Lung (tissue), 12 donors: ENCODE measurements around the gene SLC41A1. TPM values are rescaled to one million over a fixed set of nuclear protein-coding genes. Genes with fewer than 3 reads are reported as not detected.
A peak's percentile ranks its signal among the peaks of the same experiment; 100 is the strongest.

Experiments
- ATAC-seq: fragments of 200-7000 bp; cut with Tn5 transposase; one replicate; pipeline ENCODE4 v1.9.1; 2020; ENCODE audit warnings: moderate number of reproducible peaks; ENCODE audit not compliant: insufficient read depth, low FRiP score
- DNase-seq, 3 donors: peaks; one replicate each; pipeline ENCODE4 v3.0.0-alpha.2; 2013 to 2017
- H3K27ac ChIP-seq, 2 donors: one replicate each; pipeline ENCODE4 v1.5.1; 2013; ENCODE audit warnings: mild to moderate bottlenecking in 2 of 2, moderate library complexity in 2 of 2, control low read depth in 1 of 2, inconsistent platforms in 1 of 2, low read depth in 1 of 2, low read length in 1 of 2
- H3K27me3 ChIP-seq, 3 donors: one replicate each; pipeline ENCODE4 v1.5.1; 2013; ENCODE audit warnings: low read length in 2 of 3; ENCODE audit not compliant: control insufficient read depth in 3 of 3, insufficient read depth in 3 of 3
- H3K36me3 ChIP-seq, 4 donors: one replicate each; pipeline ENCODE4 v1.5.1; 2013; ENCODE audit warnings: low read length in 4 of 4, mild to moderate bottlenecking in 1 of 4, moderate library complexity in 1 of 4; ENCODE audit not compliant: control insufficient read depth in 4 of 4, insufficient read depth in 4 of 4
- H3K4me1 ChIP-seq, 5 donors: one replicate each; pipeline ENCODE4 v1.5.1; 2013; ENCODE audit warnings: low read length in 5 of 5, mild to moderate bottlenecking in 2 of 5, moderate library complexity in 1 of 5; ENCODE audit not compliant: control insufficient read depth in 5 of 5, insufficient read depth in 5 of 5
- H3K4me3 ChIP-seq: one replicate; pipeline ENCODE4 v1.5.1; 2013; ENCODE audit warnings: mild to moderate bottlenecking, control low read depth, moderate library complexity
- H3K9ac ChIP-seq, 2 donors: one replicate each; pipeline ENCODE4 v1.5.1; 2013; ENCODE audit warnings: low read length in 2 of 2, control low read depth in 1 of 2; ENCODE audit not compliant: insufficient read depth in 1 of 2
- H3K9me3 ChIP-seq, 4 donors: one replicate each; pipeline ENCODE4 v1.5.1; 2013; ENCODE audit warnings: low read length in 3 of 4, mild to moderate bottlenecking in 1 of 4, moderate library complexity in 1 of 4; ENCODE audit not compliant: control insufficient read depth in 4 of 4, insufficient read depth in 3 of 4
- WGBS, 2 donors: extraction: QIAGEN DNeasy Blood & Tissue Kit; methylation state at CpG; one replicate each; pipeline ENCODE4 v1.1.7; 2013; 5-methylcytosine and 5-hydroxymethylcytosine counted together
- polyA plus RNA-seq, 2 donors: library from polyadenylated mRNA; stranded (reverse); fragments of 200-250 nt; gene quantifications; one replicate each; pipeline ENCODE4 v1.2.1, GENCODE V29; 2013
- total RNA-seq, 2 donors: library from RNA; depleted of rRNA in 1 of 2; stranded (reverse); fragments of >200 nt in 1 of 2; gene quantifications; one replicate each; pipeline ENCODE4 v1.2.1, GENCODE V29; 2014 to 2021
- TF ChIP-seq, protein P1 (sequence below): IDR thresholded peaks from 2 replicates; pipeline ENCODE4 v1.5.1; 2012; ENCODE audit warnings: mild to moderate bottlenecking; ENCODE audit errors: control extremely low read depth, extremely low read depth
- donor health status: control.
- donor health status: control.
- donor health status: Bipolar disorder and iron deficiency.
- donor health status: healthy.
- donor health status: DM: yes; HTN: yes; CAD: no.

Gene SLC41A1
- total and polyA plus RNA-seq, 4 donors = 11.8 to 26.9 (median 22.4) TPM

- TF ChIP-seq, protein P1, sequence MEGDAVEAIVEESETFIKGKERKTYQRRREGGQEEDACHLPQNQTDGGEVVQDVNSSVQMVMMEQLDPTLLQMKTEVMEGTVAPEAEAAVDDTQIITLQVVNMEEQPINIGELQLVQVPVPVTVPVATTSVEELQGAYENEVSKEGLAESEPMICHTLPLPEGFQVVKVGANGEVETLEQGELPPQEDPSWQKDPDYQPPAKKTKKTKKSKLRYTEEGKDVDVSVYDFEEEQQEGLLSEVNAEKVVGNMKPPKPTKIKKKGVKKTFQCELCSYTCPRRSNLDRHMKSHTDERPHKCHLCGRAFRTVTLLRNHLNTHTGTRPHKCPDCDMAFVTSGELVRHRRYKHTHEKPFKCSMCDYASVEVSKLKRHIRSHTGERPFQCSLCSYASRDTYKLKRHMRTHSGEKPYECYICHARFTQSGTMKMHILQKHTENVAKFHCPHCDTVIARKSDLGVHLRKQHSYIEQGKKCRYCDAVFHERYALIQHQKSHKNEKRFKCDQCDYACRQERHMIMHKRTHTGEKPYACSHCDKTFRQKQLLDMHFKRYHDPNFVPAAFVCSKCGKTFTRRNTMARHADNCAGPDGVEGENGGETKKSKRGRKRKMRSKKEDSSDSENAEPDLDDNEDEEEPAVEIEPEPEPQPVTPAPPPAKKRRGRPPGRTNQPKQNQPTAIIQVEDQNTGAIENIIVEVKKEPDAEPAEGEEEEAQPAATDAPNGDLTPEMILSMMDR = no peak
- 74 to 87% methylated on average over 7 of the region's 7 CpGs for WGBS, 2 donors
- peaks cover 14 to 33% (median 20%) of the 10 kb centered on the region in 4 donors for H3K36me3 ChIP-seq
- DNase-seq (peak in 1 of 3 donors; percentile 29), ATAC-seq (no peak)
- no peaks in the 10 kb centered on the region for H3K9me3 ChIP-seq
- H3K9ac ChIP-seq = no peak overlapping the region
- peaks cover 0 to 11% (median 3%) of the 10 kb centered on the region in 5 donors for H3K4me1 ChIP-seq
- no peak overlapping the region for H3K4me3 ChIP-seq
- no peak overlapping the region for H3K27ac ChIP-seq
- no peaks in the 10 kb centered on the region for H3K27me3 ChIP-seq
These were observed 12.6 kb downstream of the SLC41A1 start for GRCh38 chr1:205800427-205800826.

GRCh38 chr1:205798577-205798976 is 14.4 kb downstream of the SLC41A1 start:
- 74 to 90% methylated on average over 5 of the region's 5 CpGs for WGBS, 2 donors
- Histone ChIP-seq H3K27ac (no peak overlapping the region), H3K27me3 (no peaks in the 10 kb centered on the region), H3K9ac (no peak overlapping the region), H3K4me3 (no peak overlapping the region), H3K36me3 (peaks cover 14 to 43% (median 30%) of the 10 kb centered on the region in 4 donors), H3K4me1 (peaks cover 0 to 11% (median 0%) of the 10 kb centered on the region in 5 donors), H3K9me3 (no peaks in the 10 kb centered on the region)
- no peak for ATAC-seq
- TF ChIP-seq, protein P1 = no peak
- no peak for DNase-seq

GRCh38 chr1:205797168-205797567 is 15.8 kb downstream of the SLC41A1 start:
- TF ChIP-seq, protein P1 = no peak

GRCh38 chr1:205794011-205794730 is 18.8 kb downstream of the SLC41A1 start:
- Histone ChIP-seq H3K9ac (no peak overlapping the region), H3K9me3 (no peaks in the 10 kb centered on the region), H3K4me1 (no peaks in the 10 kb centered on the region), H3K36me3 (peaks cover 23 to 44% (median 33%) of the 10 kb centered on the region in 4 donors), H3K4me3 (no peak overlapping the region), H3K27ac (no peak overlapping the region), H3K27me3 (no peaks in the 10 kb centered on the region)
- TF ChIP-seq, protein P1 = no peak
- DNase-seq = no peak
- 47 to 65% methylated on average over 5 of the region's 5 CpGs for WGBS, 2 donors
- no peak for ATAC-seq

More at GRCh38 chr1:205797168-205797567, 15.8 kb downstream of the SLC41A1 start:
- no peak overlapping the region for H3K9ac ChIP-seq
- peaks cover 0 to 11% (median 0%) of the 10 kb centered on the region in 5 donors for H3K4me1 ChIP-seq
- H3K4me3 ChIP-seq = no peak overlapping the region
- H3K9me3 ChIP-seq = no peaks in the 10 kb centered on the region
- WGBS, 2 donors = 93 to 96% methylated on average over 2 of the region's 2 CpGs
- ATAC-seq (no peak), DNase-seq (no peak)
- H3K27ac ChIP-seq = no peak overlapping the region
- no peaks in the 10 kb centered on the region for H3K27me3 ChIP-seq
- peaks cover 14 to 46% (median 30%) of the 10 kb centered on the region in 4 donors for H3K36me3 ChIP-seq
